GM21526 (cell line): ENCODE data around the gene NUP62CL.

ENCODE experiments used
- ATAC-seq: cut with Tn5 transposase; IDR thresholded peaks from one replicate; pipeline ENCODE4 v1.9.1; 2021; ENCODE audit warnings: moderate library complexity; ENCODE audit not compliant: unreplicated experiment, low FRiP score

NUP62CL gene

DNA sequence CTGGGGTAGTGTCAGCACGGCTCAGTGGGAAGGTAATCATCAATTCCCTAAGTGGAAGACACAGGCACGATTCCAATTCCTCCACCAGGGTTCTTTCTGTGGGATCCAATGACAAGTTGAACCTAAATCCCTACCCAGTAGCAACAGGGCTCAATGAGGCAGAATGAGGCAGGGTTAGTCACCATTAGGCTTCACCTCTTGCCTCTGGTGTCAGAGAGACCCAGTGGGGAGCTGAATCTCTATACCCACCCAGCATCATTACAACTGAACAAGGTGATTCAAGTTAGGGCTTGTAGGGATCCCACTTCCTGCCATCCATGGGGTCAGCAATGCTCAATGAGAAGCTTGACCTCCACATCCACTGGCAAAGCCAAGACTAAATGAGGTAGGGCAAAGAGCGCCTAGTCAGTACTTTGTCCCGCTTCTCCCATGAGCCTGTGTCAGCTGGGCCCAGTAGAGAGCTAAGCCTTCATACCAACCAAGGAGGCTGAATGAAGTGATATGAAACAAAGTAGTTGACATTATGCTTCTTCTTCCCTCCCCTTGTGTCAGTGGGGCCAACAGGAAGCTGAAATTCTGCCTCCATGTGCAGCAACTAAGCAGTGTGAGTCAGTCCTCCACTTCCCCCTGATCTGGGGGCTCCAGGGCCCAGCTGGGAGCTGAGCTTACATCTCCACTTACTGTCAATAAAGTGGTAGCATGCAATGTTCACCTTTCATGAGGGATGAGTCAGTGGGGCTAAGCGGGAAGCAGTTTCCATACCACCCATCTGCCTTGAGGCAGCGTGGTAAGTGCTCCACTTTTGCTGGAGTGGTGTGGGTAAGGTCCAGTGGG is 51.2 kb downstream of the NUP62CL start:
- ATAC-seq: no peak

DNA sequence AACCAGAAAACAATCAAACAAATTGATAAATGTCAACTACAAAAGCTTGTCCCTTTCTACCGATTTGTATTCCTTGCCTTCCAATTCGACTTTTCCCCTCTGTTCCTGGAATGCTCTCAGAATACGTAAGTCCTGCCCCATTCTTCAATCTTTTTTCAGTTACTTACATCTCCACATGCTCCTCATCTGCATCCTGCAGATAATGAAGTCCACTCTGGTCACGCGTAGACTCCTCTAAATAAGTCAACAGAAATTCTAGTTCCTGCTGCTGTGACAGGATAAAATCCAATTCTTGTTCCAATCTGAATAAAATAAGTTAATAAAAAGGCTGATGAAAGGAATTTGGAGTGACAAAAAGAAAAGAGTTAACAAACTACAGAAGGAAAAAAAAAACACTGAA is 53.2 kb downstream of the NUP62CL start:
- no peak for ATAC-seq

DNA sequence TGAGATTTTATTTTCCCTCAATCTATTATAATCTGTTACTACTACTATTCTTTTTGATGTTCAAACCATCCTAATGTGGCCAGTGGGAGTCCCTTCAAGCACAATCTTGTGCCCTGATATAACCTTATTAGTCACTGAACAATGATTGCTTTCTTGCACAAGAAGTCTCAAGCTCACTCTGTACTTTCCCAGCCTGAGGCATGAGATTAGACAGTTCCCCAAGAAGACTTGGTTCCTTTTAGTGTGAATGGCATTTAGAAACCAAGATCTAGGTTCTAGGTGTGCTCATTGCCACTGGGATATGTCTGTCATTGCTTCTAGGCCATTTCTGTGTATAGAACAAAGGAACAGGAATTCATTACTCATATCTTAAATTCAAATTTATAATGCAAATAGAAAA is 59.6 kb downstream of the NUP62CL start:
- no peak for ATAC-seq

DNA sequence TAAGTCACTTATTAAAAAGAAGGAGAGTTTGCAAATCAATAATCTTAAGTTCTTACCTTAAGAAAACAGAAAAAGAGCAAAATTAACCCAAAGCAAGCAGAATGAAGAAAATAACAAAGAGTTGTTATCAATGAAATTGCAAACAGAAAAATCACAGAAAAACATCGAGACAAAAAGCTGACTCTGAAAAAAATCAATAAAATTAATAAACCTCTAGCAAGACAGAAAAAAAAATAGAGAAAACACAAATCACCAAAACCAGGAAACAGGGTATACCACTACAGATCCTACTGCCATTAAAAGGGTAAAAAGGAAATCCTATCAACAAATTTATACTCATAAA is 70.3 kb downstream of the NUP62CL start:
- no peak for ATAC-seq

DNA sequence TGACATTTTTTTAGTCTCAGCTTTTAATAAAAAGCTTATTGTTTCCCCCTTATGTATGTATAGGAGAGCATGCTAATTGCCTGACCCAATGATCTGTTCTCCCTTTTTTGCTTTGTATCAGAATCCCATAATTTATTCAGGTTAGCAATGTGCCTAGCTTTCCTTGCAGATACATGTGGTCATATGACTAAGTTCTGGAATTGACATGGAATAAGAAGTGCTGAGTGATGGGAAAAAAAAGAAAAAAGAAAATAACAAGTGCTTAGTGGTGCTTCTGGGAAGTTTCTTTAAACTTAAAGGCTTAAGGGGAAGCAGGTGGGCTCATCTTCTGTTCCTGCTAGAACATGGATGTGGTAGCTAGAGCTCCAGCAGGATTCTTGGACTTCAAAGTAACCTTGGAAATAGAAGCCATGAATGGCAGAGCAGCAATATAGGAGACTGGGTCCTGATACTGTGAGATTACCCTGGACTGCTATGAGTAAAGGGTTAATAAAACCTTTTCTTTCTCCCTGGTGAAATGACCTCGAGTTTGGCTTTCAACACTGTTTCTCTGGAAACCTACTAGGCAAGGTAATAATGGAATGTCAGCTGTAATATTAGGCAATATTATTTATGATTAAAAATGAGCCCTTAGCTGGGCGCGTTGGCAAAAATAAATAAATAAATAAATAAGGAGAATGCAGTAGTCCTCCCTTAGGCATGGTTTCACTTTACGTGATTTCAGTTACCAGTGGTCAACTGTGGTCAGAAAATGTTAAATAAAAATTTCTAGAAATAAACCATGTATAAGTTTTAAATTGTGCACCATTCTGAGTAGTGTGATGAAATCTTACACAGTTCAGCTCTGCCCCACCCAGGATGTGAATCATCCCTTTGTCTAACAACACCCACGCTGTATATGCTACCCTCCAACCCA is 70.9 kb downstream of the NUP62CL start:
- no peak for ATAC-seq

DNA sequence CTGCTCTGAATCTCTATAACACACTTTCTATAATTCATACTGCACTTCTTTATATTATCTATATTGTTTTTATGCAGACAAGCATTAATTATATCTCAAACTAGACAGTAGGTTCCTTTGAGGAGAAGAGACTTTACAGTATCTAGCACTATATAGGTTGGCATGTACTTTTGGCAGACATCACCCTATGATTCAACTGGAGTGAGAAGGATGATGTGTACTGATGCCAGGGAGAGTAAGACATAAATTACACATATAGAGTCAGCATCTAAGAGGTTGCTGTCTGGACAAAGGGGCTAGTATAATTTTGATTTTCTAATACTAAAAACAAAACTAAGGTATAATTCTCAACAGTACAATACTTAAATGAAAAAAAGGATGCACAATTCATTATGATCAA is 82.5 kb downstream of the NUP62CL start:
- no peak for ATAC-seq

DNA sequence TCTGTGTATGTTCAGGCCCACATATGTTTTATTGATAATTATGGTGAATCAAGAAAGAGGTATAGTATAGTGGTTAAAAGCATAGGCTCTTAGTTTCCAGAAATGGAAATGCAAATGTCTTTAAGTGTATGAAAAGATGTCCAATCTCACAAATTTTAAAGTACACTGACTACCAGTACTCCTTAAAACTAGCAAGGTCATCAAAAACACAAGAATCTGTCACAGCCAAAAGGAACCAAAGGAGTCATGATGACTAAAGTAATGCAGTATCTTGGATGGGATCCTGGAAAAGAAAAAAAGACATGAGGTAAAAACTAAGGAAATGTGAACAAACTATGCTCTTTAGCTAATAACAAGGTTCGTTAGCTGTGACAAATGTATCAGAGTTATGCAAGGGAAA is 87.0 kb downstream of the NUP62CL start:
- no peak for ATAC-seq

DNA sequence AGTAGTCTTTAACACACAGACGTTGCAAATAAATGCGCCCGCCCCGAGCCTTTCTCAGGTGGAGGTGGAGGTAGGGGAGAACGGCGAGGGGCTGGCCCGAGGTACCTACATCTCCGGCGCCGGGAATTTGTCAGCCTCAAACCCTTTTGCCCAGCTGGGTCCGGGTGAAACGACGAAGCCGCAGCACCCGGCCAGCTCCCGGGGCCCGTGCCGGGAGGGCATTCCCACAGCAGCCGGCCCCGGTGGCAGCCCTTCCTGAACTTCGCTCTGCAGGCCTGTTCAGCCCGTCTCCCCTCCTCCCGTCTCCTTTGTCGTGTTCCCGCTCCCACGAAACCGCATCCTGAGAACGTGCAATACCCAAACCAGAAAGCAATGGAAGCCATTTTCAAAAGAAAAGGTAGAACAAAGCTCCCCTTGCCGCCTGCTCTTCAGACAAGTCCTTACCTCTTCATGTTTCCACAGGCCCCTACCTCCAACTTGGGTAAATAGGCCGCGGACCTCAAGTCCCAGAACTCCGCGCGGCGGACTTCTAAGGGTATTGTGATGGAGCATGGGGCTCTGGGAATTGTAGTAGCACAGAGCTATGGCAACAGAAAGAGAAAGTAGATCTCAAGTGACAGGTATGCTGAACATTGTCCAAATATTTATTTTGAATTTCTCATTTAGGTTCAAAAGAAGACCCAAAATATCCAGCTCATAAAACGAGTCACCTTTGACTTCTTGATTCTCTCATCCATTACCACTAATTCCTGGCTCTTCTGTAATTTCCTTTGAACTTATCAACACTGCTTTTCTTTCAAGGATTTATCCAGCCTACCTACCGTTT is 87.7 kb downstream of the NUP62CL start, which contains the start of gene RBM41:
Gene RBM41, minus strand, starts transcription at position 501 of the 826 bp plus-strand sequence. Its CDS starts 49 bp downstream, at position 452.
- ATAC-seq: peak; percentile 99

DNA sequence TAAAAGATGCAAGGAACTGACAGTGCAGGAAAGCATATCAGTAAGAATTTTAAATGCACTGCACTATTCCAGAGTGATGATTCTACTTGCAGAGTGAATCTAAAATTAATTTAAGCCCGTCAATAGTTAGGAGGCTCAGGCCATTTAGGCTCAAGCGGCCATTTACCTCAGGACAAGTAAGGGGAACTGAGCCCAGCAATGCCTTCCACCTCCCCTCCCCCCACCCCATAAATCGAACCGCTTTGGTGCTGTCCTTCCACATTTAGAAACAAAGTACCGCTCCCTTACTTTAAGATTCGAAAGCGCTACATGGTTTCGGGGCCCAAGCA is 88.3 kb downstream of the NUP62CL start:
- no peak for ATAC-seq

DNA sequence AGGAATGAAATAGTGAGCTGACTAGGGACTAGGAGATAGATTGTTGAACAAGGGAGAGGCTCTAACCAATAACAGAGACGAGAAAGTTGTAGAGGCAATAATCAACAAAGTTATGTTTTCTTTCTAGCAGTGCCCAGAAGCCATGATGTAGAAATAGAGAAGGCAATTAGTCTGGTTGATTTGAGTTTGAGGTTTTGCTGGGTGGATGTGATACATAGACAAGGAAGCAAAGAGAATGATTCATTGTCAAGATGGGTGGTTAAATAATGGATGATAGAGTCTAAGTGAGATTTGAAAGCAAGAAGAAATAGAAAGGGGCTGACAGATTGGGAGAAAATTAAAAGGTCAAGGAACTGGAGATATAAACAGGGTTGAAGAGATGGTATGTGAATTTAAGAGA is 98.8 kb downstream of the NUP62CL start:
- ATAC-seq: no peak

DNA sequence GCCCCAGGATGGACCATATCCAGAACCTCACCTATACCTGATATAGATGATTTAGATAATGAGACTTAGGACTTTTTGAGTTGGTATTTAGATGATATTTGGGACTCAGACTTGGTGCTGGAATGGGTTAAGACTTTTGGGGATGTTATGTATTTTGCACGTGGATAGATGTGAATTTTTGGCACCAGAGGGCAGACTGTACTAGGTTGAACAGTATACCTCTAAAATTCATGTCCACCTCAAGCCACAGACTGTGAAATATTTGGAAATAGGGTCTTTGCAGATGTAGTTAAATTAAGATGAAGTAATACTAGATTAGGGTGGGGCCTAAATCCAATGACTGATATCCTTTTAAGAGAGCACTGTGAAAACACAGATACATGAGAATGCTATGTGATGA is 103.3 kb downstream of the NUP62CL start:
- no peak for ATAC-seq

DNA sequence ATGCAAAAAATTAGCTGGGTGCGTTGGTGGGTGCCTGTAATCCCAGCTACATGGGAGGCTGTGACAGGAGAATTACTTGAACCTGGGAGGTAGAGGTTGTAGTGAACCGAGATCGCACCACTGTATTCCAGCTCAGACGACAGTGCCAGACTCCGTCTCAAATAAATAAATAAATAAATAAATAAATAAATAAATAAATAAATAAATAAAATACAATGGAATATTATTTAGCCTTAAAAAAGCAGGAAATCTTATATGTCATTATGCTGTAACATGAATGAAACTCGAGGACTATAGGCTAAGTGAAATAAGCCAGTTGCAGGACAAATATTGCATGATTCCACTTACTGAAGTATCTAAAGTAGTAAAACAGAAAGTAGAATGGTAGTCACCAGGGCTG is 130.1 kb downstream of the NUP62CL start:
- ATAC-seq: no peak
